T47D (cell line): ENCODE results near the gene EPB41L2.
A peak's percentile ranks its signal among the peaks of the same experiment; 100 is the strongest.

ENCODE experiments used
- DNase-seq, 2 experiments: peaks; one replicate each; pipeline versions ENCODE4 v3.0.0 to v3.0.0-alpha.2; 2011 to 2012; ENCODE audit warnings: low read depth in 1 of 2, low spot score in 1 of 2
- JUND ChIP-seq: IDR thresholded peaks from 2 replicates; pipeline ENCODE4 v1.6.1; 2012; ENCODE audit warnings: low read depth
- in situ Hi-C: cut with HindIII; loops from 2 replicates; pipeline ENCODE4 v1.10.0; 2016; ENCODE audit warnings: low sequenced_read_pairs, low pct_unique_long_range_greater_than_20kb

The EPB41L2 gene

GRCh38 chr6:131080084-131080483 is 17.0 kb upstream of the EPB41L2 start:
- in situ Hi-C loops: no loop called here
- TF ChIP-seq JUND: no peak
- DNase-seq: no peak

- DNase-seq: no peak
- TF ChIP-seq JUND: no peak
- in situ Hi-C loops: no loop called here
Measured at GRCh38 chr6:131073577-131073976, 10.5 kb upstream of the EPB41L2 start.

- no peak for TF ChIP-seq JUND
- in situ Hi-C loops: no loop called here
- no peak for DNase-seq
Measured at GRCh38 chr6:131070061-131070460, 7.0 kb upstream of the EPB41L2 start.

GRCh38 chr6:131068165-131068564 is 5.1 kb upstream of the EPB41L2 start:
- no peak for TF ChIP-seq JUND
- no peak for DNase-seq
- in situ Hi-C loops: no loop called here

GRCh38 chr6:131067521-131067920 is 4.5 kb upstream of the EPB41L2 start:
- DNase-seq: no peak
- in situ Hi-C loops: no loop called here
- no peak for TF ChIP-seq JUND

GRCh38 chr6:131065824-131066171 is 2.8 kb upstream of the EPB41L2 start:
- DNase-seq: no peak
- in situ Hi-C loops: no loop called here
- TF ChIP-seq JUND: no peak

- in situ Hi-C loops: no loop called here
- no peak for TF ChIP-seq JUND
Measured at GRCh38 chr6:131065112-131065823, 2.2 kb upstream of the EPB41L2 start.

GRCh38 chr6:131063764-131064272 is 773 bp upstream of the EPB41L2 start:
- TF ChIP-seq JUND: no peak
- in situ Hi-C loops: no loop called here
- DNase-seq: no peak

More at GRCh38 chr6:131065112-131065823, 2.2 kb upstream of the EPB41L2 start:
- DNase-seq: no peak

GRCh38 chr6:131062241-131063027 is 611 bp downstream of the EPB41L2 start:
- in situ Hi-C loops: no loop called here
- TF ChIP-seq JUND: no peak
- peak in 1 of 2 experiments; percentile 12 for DNase-seq

- DNase-seq: no peak
- TF ChIP-seq JUND: no peak
- in situ Hi-C loops: no loop called here
Measured at GRCh38 chr6:131061751-131062119, 1.3 kb downstream of the EPB41L2 start.

- no peak for TF ChIP-seq JUND
- no peak for DNase-seq
- in situ Hi-C loops: no loop called here
Measured at GRCh38 chr6:131061041-131061750, 1.8 kb downstream of the EPB41L2 start.

GRCh38 chr6:131060311-131060710 is 2.7 kb downstream of the EPB41L2 start:
- DNase-seq: no peak
- in situ Hi-C loops: no loop called here
- no peak for TF ChIP-seq JUND

- peak in 1 of 2 experiments; percentile 54 for DNase-seq
- no peak for TF ChIP-seq JUND
- in situ Hi-C loops: no loop called here
Measured at GRCh38 chr6:131059486-131059885, 3.6 kb downstream of the EPB41L2 start.
